ENCODE measurements around the gene SRRD.

GRCh38 chr22:26534171-26534855 is 50.6 kb downstream of the SRRD start:
- TF ChIP-seq CTCF (IDR thresholded peaks at IDR 0.05; ENCODE audit: insufficient read depth, low read length, poor library complexity, severe bottlenecking) (no peak), EZH2phosphoT487 (conservative IDR thresholded peaks at IDR 0.05; ENCODE audit: low read length) (no peak)

All from SU-DHL-6 (cell line).